Fibroblast of lung (primary cell): ENCODE data around the gene KDM8.

Experiments used
- CTCF ChIP-seq, 2 donors: IDR thresholded peaks in 1 of 2; conservative IDR thresholded peaks in 1 of 2; 1 replicate in 1 of 2; 2 replicates in 1 of 2; pipeline ENCODE4 v1.5.1; 2011 to 2012; ENCODE audit warnings: low read length in 2 of 2, control low read depth in 1 of 2, inconsistent platforms in 1 of 2, low read depth in 1 of 2, mild to moderate bottlenecking in 1 of 2
- EZH2 ChIP-seq: IDR thresholded peaks from 2 replicates; pipeline ENCODE4 v1.5.1; 2012; ENCODE audit warnings: low read length, control low read depth, mild to moderate bottlenecking; ENCODE audit errors: missing control alignments

DNA sequence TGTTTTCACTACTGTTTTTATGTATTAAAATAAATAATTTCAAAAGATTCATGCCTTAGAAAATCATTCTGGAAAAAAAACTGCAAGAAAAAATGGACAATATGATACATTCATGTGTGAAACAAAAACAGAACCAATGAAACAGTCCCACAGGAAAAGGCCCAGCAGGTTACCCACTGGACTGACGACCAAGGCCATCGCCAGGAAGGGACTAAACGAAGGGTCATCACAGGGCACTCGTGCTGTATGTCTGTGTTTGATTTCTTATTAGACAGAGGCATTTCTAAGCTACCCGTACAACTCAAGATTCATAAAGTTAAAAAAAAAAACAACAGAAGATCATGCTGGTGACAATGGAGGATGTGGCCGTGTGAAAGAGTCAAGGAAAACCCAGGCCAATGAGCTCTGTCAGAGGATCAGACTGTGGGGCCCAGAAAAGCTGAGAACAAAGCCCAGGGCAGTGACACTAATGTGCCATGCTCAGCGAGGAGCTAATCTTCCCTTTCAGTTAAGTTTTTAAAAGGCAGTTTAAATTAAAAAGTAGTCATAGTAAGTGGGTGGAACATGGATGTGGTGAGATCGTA lies 33.4 kb downstream of the KDM8 start:
- TF ChIP-seq CTCF (conservative IDR thresholded peaks at IDR 0.05 in 1 of 2, IDR thresholded peaks at IDR 0.05 in 1 of 2; ENCODE audit: low read depth in 1 of 2, low read length in 2 of 2) (no peak), EZH2 (no peak)
